Natural killer cell (primary cell): ENCODE data around the gene ELOVL1. TPM values are rescaled to one million over a fixed set of nuclear protein-coding genes. Genes with fewer than 3 reads are reported as not detected.

Source experiments
- total RNA-seq, 4 donors: library from RNA; stranded (reverse); fragments of 120-200 nt in 1 of 4; gene quantifications; one replicate each; pipeline versions ENCODE4 v1.2.3 to v1.2.4, GENCODE V29; 2013 to 2022

Gene ELOVL1
- total RNA-seq, 3 donors from 2014 or later (not counting 1 experiment from before 2014, with no cell fraction given), result 53.2 to 73.0 (median 67.5) TPM

Other genes starting within 250 kb of the ELOVL1 start
- 10 to 100 TPM; 21.2 to 28.5 (median 23.6) TPM for gene EBNA1BP2, start 195.7 kb downstream of the ELOVL1 start, total RNA-seq
- gene CFAP57, start 195.7 kb downstream of the ELOVL1 start, total RNA-seq, result under 1 TPM in 1 of 3 donors, not detected in 2; 0.19 TPM
- gene TMEM125, start 98.0 kb downstream of the ELOVL1 start, total RNA-seq, result not detected
- gene C1orf210, start 82.4 kb downstream of the ELOVL1 start, total RNA-seq, result not detected
- gene TIE1, start 67.0 kb downstream of the ELOVL1 start, total RNA-seq, result 10 to 100 TPM in 1 of 3 donors, 1 to 10 TPM in 2; 4.5 to 10.7 (median 6.7) TPM
- gene MPL, start 30.2 kb downstream of the ELOVL1 start, total RNA-seq, result 1 to 10 TPM in 1 of 3 donors, under 1 TPM in 2; 0.43 to 1.7 (median 0.48) TPM
- gene CDC20, start 9.0 kb downstream of the ELOVL1 start, total RNA-seq, result 1 to 10 TPM in 1 of 3 donors, under 1 TPM in 2; 0.50 to 2.4 (median 0.96) TPM
- gene MED8, start 21.8 kb upstream of the ELOVL1 start, total RNA-seq, result 10 to 100 TPM; 17.8 to 26.8 (median 22.0) TPM
- gene SZT2, start 21.9 kb upstream of the ELOVL1 start, total RNA-seq, result 100 to 1,000 TPM; 103 to 128 (median 123) TPM
- 10 to 100 TPM in 1 of 3 donors, 1 to 10 TPM in 2; 7.0 to 14.2 (median 8.6) TPM for gene HYI, start 85.9 kb upstream of the ELOVL1 start, total RNA-seq
- gene PTPRF, start 162.9 kb upstream of the ELOVL1 start, total RNA-seq, result 1 to 10 TPM in 1 of 3 donors, under 1 TPM in 1, not detected in 1; 0.12 to 1.9 TPM